ENCODE measurements around the gene WIPF3.

Gene WIPF3

GRCh38 chr7:29852457-29852856, 46.1 kb downstream of the WIPF3 start:
- no peak for DNase-seq

GRCh38 chr7:29853072-29853471, 46.8 kb downstream of the WIPF3 start:
- no peak for DNase-seq

- DNase-seq = no peak
Measured at GRCh38 chr7:29853789-29854188, 47.5 kb downstream of the WIPF3 start.

- DNase-seq = peak; percentile 20
Measured at GRCh38 chr7:29854257-29854938, 48.1 kb downstream of the WIPF3 start.

GRCh38 chr7:29857654-29858053, 51.3 kb downstream of the WIPF3 start:
- no peak for DNase-seq

- no peak for DNase-seq
Measured at GRCh38 chr7:29858191-29858951, 52.1 kb downstream of the WIPF3 start.

GRCh38 chr7:29859104-29859503, 52.8 kb downstream of the WIPF3 start:
- DNase-seq = no peak

- DNase-seq = no peak
Measured at GRCh38 chr7:29859524-29860185, 53.3 kb downstream of the WIPF3 start.

- DNase-seq = no peak
Measured at GRCh38 chr7:29860186-29860585, 53.9 kb downstream of the WIPF3 start.

GRCh38 chr7:29861884-29862283, 55.6 kb downstream of the WIPF3 start:
- no peak for DNase-seq

GRCh38 chr7:29864656-29865055, 58.3 kb downstream of the WIPF3 start:
- no peak for DNase-seq

- peak; percentile 68 for DNase-seq
Measured at GRCh38 chr7:29865526-29865925, 59.2 kb downstream of the WIPF3 start.

- no peak for DNase-seq
Measured at GRCh38 chr7:29866490-29866930, 60.2 kb downstream of the WIPF3 start.

GRCh38 chr7:29871787-29872398, 65.6 kb downstream of the WIPF3 start:
- DNase-seq = peak; percentile 49

- no peak for DNase-seq
Measured at GRCh38 chr7:29873644-29874294, 67.5 kb downstream of the WIPF3 start.

- DNase-seq = no peak
Measured at GRCh38 chr7:29875741-29876140, 69.4 kb downstream of the WIPF3 start.

- no peak for DNase-seq
Measured at GRCh38 chr7:29877196-29877595, 70.9 kb downstream of the WIPF3 start.

- peak; percentile 29 for DNase-seq
Measured at GRCh38 chr7:29878081-29878688, 71.9 kb downstream of the WIPF3 start.

- peak; percentile 62 for DNase-seq
Measured at GRCh38 chr7:29879609-29880008, 73.3 kb downstream of the WIPF3 start.

GRCh38 chr7:29881724-29882123, 75.4 kb downstream of the WIPF3 start:
- DNase-seq = no peak

GRCh38 chr7:29882481-29882880, 76.2 kb downstream of the WIPF3 start:
- DNase-seq = no peak

All from HCEC 1CT (cell line).